Stomach (tissue), 19 donors: ENCODE data around the gene EGF. TPM values are rescaled to one million over a fixed set of nuclear protein-coding genes. Genes with fewer than 3 reads are reported as not detected.
A peak's percentile ranks its signal among the peaks of the same experiment; 100 is the strongest.

Experiments used
- DNase-seq, 2 donors: peaks; one replicate each; pipeline versions ENCODE4 v3.0.0 to v3.0.0-alpha.2; 2013 to 2019
- H3K27ac ChIP-seq, 5 donors: fragments of 200-600 bp in 4 of 5; sonication (generic) in 4 of 5; one replicate each; pipeline ENCODE4 v1.5.1; 2013 to 2019; ENCODE audit warnings: mild to moderate bottlenecking in 1 of 5, moderate library complexity in 1 of 5
- H3K27me3 ChIP-seq, 3 donors: fragments of 200-600 bp; sonication (generic); one replicate each; pipeline ENCODE4 v1.5.1; 2017 to 2019; ENCODE audit warnings: mixed run types in 1 of 3
- H3K36me3 ChIP-seq, 4 donors: fragments of 200-600 bp; sonication (generic); 1 replicate in 3 of 4; 2 replicates in 1 of 4; pipeline ENCODE4 v1.5.1; 2016 to 2019
- H3K4me1 ChIP-seq, 4 donors: fragments of 200-600 bp; sonication (generic); one replicate each; pipeline ENCODE4 v1.5.1; 2016 to 2019
- H3K4me3 ChIP-seq, 4 donors: fragments of 200-600 bp; sonication (generic) in 3 of 4; one replicate each; pipeline ENCODE4 v1.5.1; 2016 to 2019; ENCODE audit warnings: mild to moderate bottlenecking in 1 of 4
- H3K9me3 ChIP-seq, 4 donors: fragments of 200-600 bp; sonication (generic); one replicate each; pipeline ENCODE4 v1.5.1; 2016 to 2019
- CTCF ChIP-seq, 7 experiments: fragments of 450-650 bp in 4 of 7; fragments of 200-600 bp in 3 of 7; sonication (generic) in 3 of 7; IDR thresholded peaks; one replicate each; pipeline ENCODE4 v1.5.1; 2016 to 2019; ENCODE audit warnings: antibody characterized with exemption in 7 of 7, control low read depth in 2 of 7, mild to moderate bottlenecking in 1 of 7
- EP300 ChIP-seq: sonication (generic); formaldehyde crosslinking; IDR thresholded peaks from one replicate; pipeline ENCODE4 v1.6.1; 2017; ENCODE audit warnings: antibody characterized with exemption
- POLR2A ChIP-seq, 4 donors: fragments of 450-650 bp; IDR thresholded peaks; one replicate each; pipeline ENCODE4 v1.6.1; 2016; ENCODE audit warnings: antibody characterized with exemption in 4 of 4, control low read depth in 2 of 4, mild to moderate bottlenecking in 1 of 4, moderate library complexity in 1 of 4
- POLR2AphosphoS5 ChIP-seq, 3 donors: sonication (generic); formaldehyde crosslinking; IDR thresholded peaks; one replicate each; pipeline ENCODE4 v1.6.1; 2016; ENCODE audit warnings: antibody characterized with exemption in 3 of 3
- WGBS, 5 donors: extraction: QIAGEN DNeasy Blood & Tissue Kit in 3 of 5; methylation state at CpG; one replicate each; pipeline versions ENCODE4 v1.1.5 to v1.1.7; 2013 to 2018; 5-methylcytosine and 5-hydroxymethylcytosine counted together
- intact Hi-C: fragments of 100-400 bp; cut with DNase I; formaldehyde crosslinking; loops from one replicate; pipeline ENCODE4 v1.15.1; 2023; ENCODE audit warnings: low total_unique reads
- long read RNA-seq, 10 donors: transcript quantifications; one replicate each; lab custom pipeline, GENCODE V29; 2026
- polyA plus RNA-seq, 3 donors: library from polyadenylated mRNA; stranded (reverse); fragments of 200-250 nt; gene quantifications; one replicate each; pipeline ENCODE4 v1.2.3, GENCODE V29; 2013
- total RNA-seq, 5 donors: library from RNA; depleted of rRNA; stranded (reverse); fragments of >200 nt; gene quantifications; one replicate each; pipeline versions ENCODE4 v1.1.0 to v1.2.3, GENCODE V29; 2014 to 2016
- donor health status: healthy with polysubstance abuse.
- donor health status: Bipolar disorder and iron deficiency.
- donor health status: healthy.

The EGF gene
- total RNA-seq = under 1 TPM in 1 of 5 donors, not detected in 4; 0.37 TPM
- under 1 TPM in 1 of 3 donors, not detected in 2; 0.20 TPM for polyA plus RNA-seq
- long read RNA-seq, donor 1 = 0 reads
- long read RNA-seq, donor 2 = 0 reads
- long read RNA-seq, donor 3 = 0 reads
- long read RNA-seq, donor 4 = 0 reads
- long read RNA-seq, donor 5 = 0 reads
- long read RNA-seq, donor 6 = 0 reads
- long read RNA-seq, donor 7 = 0 reads
- long read RNA-seq, donor 8 = 0 reads
- long read RNA-seq, donor 9 = 0 reads
- long read RNA-seq, donor 10 = 0 reads

- no peak within 1 kb of the TSS for H3K27ac ChIP-seq
- H3K4me3 ChIP-seq = no peak within 1 kb of the TSS
Measured at GRCh38 chr4:109912706-109913595, at the start of gene EGF. Gene EGF (plus strand): TSS chr4:109912883. CDS start chr4:109913336, 453 bp downstream.

GRCh38 chr4:109864134-109864533, 48.5 kb upstream of the EGF start:
- H3K9me3 ChIP-seq = peaks cover 0 to 23% (median 9%) of the 10 kb centered on the region in 4 donors
- intact Hi-C loops = no loop called here
- H3K27me3 ChIP-seq = no peaks in the 10 kb centered on the region
- H3K27ac ChIP-seq = no peak overlapping the region
- DNase-seq = no peak
- H3K4me3 ChIP-seq = no peak overlapping the region
- no peaks in the 10 kb centered on the region for H3K4me1 ChIP-seq
- H3K36me3 ChIP-seq = no peaks in the 10 kb centered on the region
- no peak for TF ChIP-seq CTCF (IDR thresholded peaks at IDR 0.05)

More at GRCh38 chr4:109912706-109913595, at the start of gene EGF:
- H3K4me1 ChIP-seq = no peaks in the 10 kb centered on the region
- WGBS, 5 donors = 56 to 59% (median 59%) methylated on average over 9 of the region's 9 CpGs
- no peaks in the 10 kb centered on the region for H3K9me3 ChIP-seq
- peak in 1 of 2 donors; percentile 12 for DNase-seq
- TF ChIP-seq POLR2AphosphoS5 (IDR thresholded peaks at IDR 0.05) = no peak
- no peak for TF ChIP-seq POLR2A (IDR thresholded peaks at IDR 0.05)
- TF ChIP-seq EP300 = no peak
- no peak for TF ChIP-seq CTCF (IDR thresholded peaks at IDR 0.05)
- no peaks in the 10 kb centered on the region for H3K36me3 ChIP-seq
- H3K27me3 ChIP-seq = no peaks in the 10 kb centered on the region
- intact Hi-C loops = no loop called here

- Histone ChIP-seq H3K9me3 (no peaks in the 10 kb centered on the region), H3K36me3 (peaks cover 0 to 14% (median 10%) of the 10 kb centered on the region in 4 donors), H3K4me3 (no peak overlapping the region), H3K27ac (no peak overlapping the region), H3K27me3 (no peaks in the 10 kb centered on the region), H3K4me1 (no peaks in the 10 kb centered on the region)
- intact Hi-C loops = no loop called here
- DNase-seq = no peak
- TF ChIP-seq POLR2A (IDR thresholded peaks at IDR 0.05) (no peak), CTCF (IDR thresholded peaks at IDR 0.05) (no peak), EP300 (no peak), POLR2AphosphoS5 (IDR thresholded peaks at IDR 0.05) (no peak)
- WGBS, 5 donors = 90 to 97% (median 96%) methylated on average over 5 of the region's 5 CpGs
Measured at GRCh38 chr4:109870061-109870460, 42.6 kb upstream of the EGF start.

- H3K9me3 ChIP-seq = no peaks in the 10 kb centered on the region
- intact Hi-C loops = no loop called here
- 92 to 97% (median 93%) methylated on average over 2 of the region's 2 CpGs for WGBS, 5 donors
- peaks cover 0 to 14% (median 10%) of the 10 kb centered on the region in 4 donors for H3K36me3 ChIP-seq
- no peak for TF ChIP-seq CTCF (IDR thresholded peaks at IDR 0.05)
- TF ChIP-seq EP300 = no peak
- TF ChIP-seq POLR2AphosphoS5 (IDR thresholded peaks at IDR 0.05) = no peak
- TF ChIP-seq POLR2A (IDR thresholded peaks at IDR 0.05) = no peak
- no peaks in the 10 kb centered on the region for H3K27me3 ChIP-seq
- H3K4me1 ChIP-seq = no peaks in the 10 kb centered on the region
- H3K4me3 ChIP-seq = no peak overlapping the region
- DNase-seq = no peak
- no peak overlapping the region for H3K27ac ChIP-seq
Measured at GRCh38 chr4:109872065-109872464, 40.6 kb upstream of the EGF start.
